ENCODE data around the gene PRKN.

Gene PRKN

DNA sequence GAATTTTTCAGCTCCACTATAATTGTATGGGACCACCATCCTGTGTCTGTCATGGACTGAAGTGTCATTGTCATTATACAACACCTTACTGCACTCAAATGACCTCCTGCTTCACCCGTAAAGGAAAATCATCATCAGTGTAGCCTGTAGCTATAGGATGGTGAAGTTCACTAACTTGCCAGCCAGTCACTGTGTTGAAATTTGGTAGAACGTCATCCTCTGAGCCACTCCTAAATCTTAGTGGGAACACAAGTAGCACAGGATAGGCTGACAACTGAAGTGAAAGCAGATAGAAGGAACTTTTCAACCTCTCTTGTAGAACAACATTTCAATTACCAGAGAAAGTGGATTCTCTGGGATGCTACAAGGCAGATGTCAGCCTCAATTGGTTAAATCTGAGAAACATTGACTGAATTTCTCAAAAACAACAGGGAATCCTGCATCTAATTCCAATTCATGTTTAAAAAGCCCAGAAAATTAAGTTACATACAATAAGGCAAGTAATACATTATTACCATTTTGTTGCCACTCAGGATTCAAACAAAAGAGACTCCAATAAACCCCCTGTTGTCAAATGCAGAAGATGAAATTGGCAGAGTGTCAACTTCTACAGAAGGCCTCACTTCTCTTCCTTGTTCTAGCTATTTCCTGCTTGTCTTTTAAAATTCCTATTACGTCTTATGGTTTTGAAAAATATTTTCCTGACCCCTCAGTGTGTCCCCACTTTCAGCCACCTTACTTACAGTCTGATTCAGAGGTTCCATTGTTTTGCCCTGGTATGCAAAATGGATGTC is 805.8 kb downstream of the PRKN start:
- DNase-seq (ENCODE audit: low spot score) (no peak), ATAC-seq (ENCODE audit: low read depth) (no peak)
- Histone ChIP-seq H3K9me3 (ENCODE audit: severe bottlenecking) (peaks cover 3% of the 10 kb centered on the region), H3K36me3 (ENCODE audit: low read depth) (no peaks in the 10 kb centered on the region), H3K27ac (ENCODE audit: poor library complexity, severe bottlenecking) (peak overlapping the region; percentile 42), H3K4me1 (ENCODE audit: insufficient read depth, poor library complexity, severe bottlenecking) (peaks cover 25% of the 10 kb centered on the region), H3K4me3 (ENCODE audit: severe bottlenecking) (no peak overlapping the region), H3K27me3 (ENCODE audit: insufficient read depth, poor library complexity, severe bottlenecking) (no peaks in the 10 kb centered on the region)
- TF ChIP-seq, protein P1, sequence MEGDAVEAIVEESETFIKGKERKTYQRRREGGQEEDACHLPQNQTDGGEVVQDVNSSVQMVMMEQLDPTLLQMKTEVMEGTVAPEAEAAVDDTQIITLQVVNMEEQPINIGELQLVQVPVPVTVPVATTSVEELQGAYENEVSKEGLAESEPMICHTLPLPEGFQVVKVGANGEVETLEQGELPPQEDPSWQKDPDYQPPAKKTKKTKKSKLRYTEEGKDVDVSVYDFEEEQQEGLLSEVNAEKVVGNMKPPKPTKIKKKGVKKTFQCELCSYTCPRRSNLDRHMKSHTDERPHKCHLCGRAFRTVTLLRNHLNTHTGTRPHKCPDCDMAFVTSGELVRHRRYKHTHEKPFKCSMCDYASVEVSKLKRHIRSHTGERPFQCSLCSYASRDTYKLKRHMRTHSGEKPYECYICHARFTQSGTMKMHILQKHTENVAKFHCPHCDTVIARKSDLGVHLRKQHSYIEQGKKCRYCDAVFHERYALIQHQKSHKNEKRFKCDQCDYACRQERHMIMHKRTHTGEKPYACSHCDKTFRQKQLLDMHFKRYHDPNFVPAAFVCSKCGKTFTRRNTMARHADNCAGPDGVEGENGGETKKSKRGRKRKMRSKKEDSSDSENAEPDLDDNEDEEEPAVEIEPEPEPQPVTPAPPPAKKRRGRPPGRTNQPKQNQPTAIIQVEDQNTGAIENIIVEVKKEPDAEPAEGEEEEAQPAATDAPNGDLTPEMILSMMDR (IDR thresholded peaks at IDR 0.05; ENCODE audit: poor library complexity, severe bottlenecking), result no peak

DNA sequence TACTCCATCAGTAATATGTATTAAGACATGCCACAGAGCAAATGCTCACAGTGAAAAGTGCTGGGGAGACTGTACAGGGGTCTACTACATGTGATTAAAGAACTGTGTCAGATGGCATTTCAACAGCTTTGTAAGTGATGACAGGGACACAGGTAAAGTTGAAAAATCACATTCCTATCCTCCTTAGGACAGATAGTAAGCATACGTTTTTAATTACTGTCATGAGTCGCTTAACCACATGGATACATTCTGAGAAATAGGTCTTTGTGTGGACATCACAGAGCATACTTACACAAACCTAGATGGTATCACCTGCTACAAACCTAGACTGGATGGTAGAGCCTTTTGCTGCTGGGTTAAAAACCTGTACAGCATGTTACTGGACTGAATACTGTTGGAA is 807.9 kb downstream of the PRKN start:
- TF ChIP-seq, protein P1 (IDR thresholded peaks at IDR 0.05; ENCODE audit: poor library complexity, severe bottlenecking), result no peak
- H3K36me3 ChIP-seq (ENCODE audit: low read depth), result no peaks in the 10 kb centered on the region
- no peak overlapping the region for H3K4me3 ChIP-seq (ENCODE audit: severe bottlenecking)
- no peak for DNase-seq (ENCODE audit: low spot score)
- no peaks in the 10 kb centered on the region for H3K27me3 ChIP-seq (ENCODE audit: insufficient read depth, poor library complexity, severe bottlenecking)
- ATAC-seq (ENCODE audit: low read depth), result no peak
- peaks cover 3% of the 10 kb centered on the region for H3K9me3 ChIP-seq (ENCODE audit: severe bottlenecking)
- H3K4me1 ChIP-seq (ENCODE audit: insufficient read depth, poor library complexity, severe bottlenecking), result peaks cover 25% of the 10 kb centered on the region
- no peak overlapping the region for H3K27ac ChIP-seq (ENCODE audit: poor library complexity, severe bottlenecking)

GRCh38 chr6:161918628-161919205 is 808.8 kb downstream of the PRKN start:
- TF ChIP-seq, protein P1 (IDR thresholded peaks at IDR 0.05; ENCODE audit: poor library complexity, severe bottlenecking), result no peak
- no peak overlapping the region for H3K4me3 ChIP-seq (ENCODE audit: severe bottlenecking)
- DNase-seq (ENCODE audit: low spot score), result no peak
- no peak for ATAC-seq (ENCODE audit: low read depth)
- peaks cover 3% of the 10 kb centered on the region for H3K9me3 ChIP-seq (ENCODE audit: severe bottlenecking)
- no peak overlapping the region for H3K27ac ChIP-seq (ENCODE audit: poor library complexity, severe bottlenecking)
- peaks cover 25% of the 10 kb centered on the region for H3K4me1 ChIP-seq (ENCODE audit: insufficient read depth, poor library complexity, severe bottlenecking)
- no peaks in the 10 kb centered on the region for H3K27me3 ChIP-seq (ENCODE audit: insufficient read depth, poor library complexity, severe bottlenecking)
- no peaks in the 10 kb centered on the region for H3K36me3 ChIP-seq (ENCODE audit: low read depth)

GRCh38 chr6:161918109-161918531 is 809.4 kb downstream of the PRKN start:
- TF ChIP-seq, protein P1 (IDR thresholded peaks at IDR 0.05; ENCODE audit: poor library complexity, severe bottlenecking), result no peak
- Histone ChIP-seq H3K4me3 (ENCODE audit: severe bottlenecking) (no peak overlapping the region), H3K36me3 (ENCODE audit: low read depth) (no peaks in the 10 kb centered on the region), H3K4me1 (ENCODE audit: insufficient read depth, poor library complexity, severe bottlenecking) (peaks cover 23% of the 10 kb centered on the region), H3K9me3 (ENCODE audit: severe bottlenecking) (peaks cover 3% of the 10 kb centered on the region), H3K27ac (ENCODE audit: poor library complexity, severe bottlenecking) (no peak overlapping the region), H3K27me3 (ENCODE audit: insufficient read depth, poor library complexity, severe bottlenecking) (no peaks in the 10 kb centered on the region)
- no peak for DNase-seq (ENCODE audit: low spot score)
- ATAC-seq (ENCODE audit: low read depth), result no peak

- Histone ChIP-seq H3K4me1 (ENCODE audit: insufficient read depth, poor library complexity, severe bottlenecking) (peaks cover 19% of the 10 kb centered on the region), H3K4me3 (ENCODE audit: severe bottlenecking) (no peak overlapping the region), H3K9me3 (ENCODE audit: severe bottlenecking) (peaks cover 3% of the 10 kb centered on the region), H3K27me3 (ENCODE audit: insufficient read depth, poor library complexity, severe bottlenecking) (no peaks in the 10 kb centered on the region), H3K27ac (ENCODE audit: poor library complexity, severe bottlenecking) (no peak overlapping the region), H3K36me3 (ENCODE audit: low read depth) (no peaks in the 10 kb centered on the region)
- TF ChIP-seq, protein P1 (IDR thresholded peaks at IDR 0.05; ENCODE audit: poor library complexity, severe bottlenecking), result no peak
- DNase-seq (ENCODE audit: low spot score) (no peak), ATAC-seq (ENCODE audit: low read depth) (no peak)
Observed at GRCh38 chr6:161917645-161918044, 809.9 kb downstream of the PRKN start.
